GM12801 (cell line): Measurements from ENCODE around the gene AP2A2.

Source experiments
- TF ChIP-seq, protein P1 (sequence below): IDR thresholded peaks from one replicate; pipeline ENCODE4 v1.5.1; 2011; ENCODE audit warnings: control low read depth; ENCODE audit not compliant: insufficient read length; ENCODE audit errors: extremely low read depth

The AP2A2 gene

DNA sequence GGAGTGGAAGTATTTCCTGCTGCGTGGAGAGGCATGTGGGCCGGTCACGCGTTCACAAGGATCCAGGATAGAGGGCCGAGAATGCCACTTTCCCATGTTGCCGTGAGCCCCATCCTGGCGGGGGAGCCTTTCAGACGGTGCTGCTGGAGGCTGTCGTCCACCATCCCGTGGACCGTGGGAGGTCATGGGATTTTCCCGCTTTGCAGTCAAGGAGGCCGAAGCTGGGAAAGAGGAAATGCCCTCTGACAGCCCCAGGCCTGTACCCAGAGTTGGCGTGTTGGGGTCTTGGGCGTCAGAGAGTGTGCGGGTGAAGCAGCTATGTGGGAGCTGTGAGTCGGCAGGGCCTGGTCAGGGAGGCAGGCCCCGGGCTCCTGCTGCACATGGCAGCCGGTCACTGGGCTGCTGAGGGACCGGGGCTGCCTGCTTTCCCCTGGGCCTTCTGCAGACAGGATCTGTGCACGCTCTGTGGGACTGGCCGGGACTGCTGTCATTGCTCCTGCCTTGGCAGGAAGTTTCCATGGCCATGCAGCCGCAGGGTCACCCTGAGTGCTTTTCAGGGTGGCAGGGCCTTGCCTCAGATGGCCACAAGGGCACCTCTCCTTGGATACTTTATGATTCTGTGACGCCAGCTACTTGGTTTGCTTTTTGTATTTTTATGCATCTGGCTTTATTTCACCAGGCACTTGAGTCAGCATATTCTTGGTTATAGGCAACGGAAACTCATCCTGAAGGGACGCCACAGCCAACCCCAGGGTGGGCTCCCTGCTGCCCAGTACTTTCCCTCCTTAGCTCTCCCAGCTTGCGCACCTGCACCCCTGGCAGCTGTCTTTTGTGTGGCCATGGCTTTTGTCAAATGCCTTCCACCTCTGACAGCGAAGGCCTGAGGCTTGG, 52.4 kb downstream of the AP2A2 start:
- TF ChIP-seq, protein P1, sequence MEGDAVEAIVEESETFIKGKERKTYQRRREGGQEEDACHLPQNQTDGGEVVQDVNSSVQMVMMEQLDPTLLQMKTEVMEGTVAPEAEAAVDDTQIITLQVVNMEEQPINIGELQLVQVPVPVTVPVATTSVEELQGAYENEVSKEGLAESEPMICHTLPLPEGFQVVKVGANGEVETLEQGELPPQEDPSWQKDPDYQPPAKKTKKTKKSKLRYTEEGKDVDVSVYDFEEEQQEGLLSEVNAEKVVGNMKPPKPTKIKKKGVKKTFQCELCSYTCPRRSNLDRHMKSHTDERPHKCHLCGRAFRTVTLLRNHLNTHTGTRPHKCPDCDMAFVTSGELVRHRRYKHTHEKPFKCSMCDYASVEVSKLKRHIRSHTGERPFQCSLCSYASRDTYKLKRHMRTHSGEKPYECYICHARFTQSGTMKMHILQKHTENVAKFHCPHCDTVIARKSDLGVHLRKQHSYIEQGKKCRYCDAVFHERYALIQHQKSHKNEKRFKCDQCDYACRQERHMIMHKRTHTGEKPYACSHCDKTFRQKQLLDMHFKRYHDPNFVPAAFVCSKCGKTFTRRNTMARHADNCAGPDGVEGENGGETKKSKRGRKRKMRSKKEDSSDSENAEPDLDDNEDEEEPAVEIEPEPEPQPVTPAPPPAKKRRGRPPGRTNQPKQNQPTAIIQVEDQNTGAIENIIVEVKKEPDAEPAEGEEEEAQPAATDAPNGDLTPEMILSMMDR, result no peak

DNA sequence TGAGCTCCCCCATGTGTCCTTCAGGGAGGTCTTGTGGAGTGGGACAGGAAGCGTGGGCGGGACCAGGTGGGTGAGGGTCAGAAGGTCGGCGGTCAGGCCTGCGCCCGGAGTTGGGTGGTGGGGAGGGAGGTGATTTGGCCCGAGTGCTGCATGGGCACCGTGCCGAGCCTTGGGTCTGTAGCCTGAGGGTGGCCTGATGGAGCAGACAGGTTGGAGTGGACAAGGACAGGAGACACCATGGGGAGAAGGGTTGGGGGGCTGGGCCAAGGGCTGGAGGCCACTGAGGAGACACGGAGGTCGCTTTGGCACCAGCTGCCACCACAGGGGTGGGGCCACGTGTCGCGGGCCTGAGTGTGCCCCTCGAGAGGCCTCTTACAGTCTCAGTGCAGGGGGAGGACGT, 53.1 kb downstream of the AP2A2 start:
- TF ChIP-seq, protein P1, result no peak

DNA sequence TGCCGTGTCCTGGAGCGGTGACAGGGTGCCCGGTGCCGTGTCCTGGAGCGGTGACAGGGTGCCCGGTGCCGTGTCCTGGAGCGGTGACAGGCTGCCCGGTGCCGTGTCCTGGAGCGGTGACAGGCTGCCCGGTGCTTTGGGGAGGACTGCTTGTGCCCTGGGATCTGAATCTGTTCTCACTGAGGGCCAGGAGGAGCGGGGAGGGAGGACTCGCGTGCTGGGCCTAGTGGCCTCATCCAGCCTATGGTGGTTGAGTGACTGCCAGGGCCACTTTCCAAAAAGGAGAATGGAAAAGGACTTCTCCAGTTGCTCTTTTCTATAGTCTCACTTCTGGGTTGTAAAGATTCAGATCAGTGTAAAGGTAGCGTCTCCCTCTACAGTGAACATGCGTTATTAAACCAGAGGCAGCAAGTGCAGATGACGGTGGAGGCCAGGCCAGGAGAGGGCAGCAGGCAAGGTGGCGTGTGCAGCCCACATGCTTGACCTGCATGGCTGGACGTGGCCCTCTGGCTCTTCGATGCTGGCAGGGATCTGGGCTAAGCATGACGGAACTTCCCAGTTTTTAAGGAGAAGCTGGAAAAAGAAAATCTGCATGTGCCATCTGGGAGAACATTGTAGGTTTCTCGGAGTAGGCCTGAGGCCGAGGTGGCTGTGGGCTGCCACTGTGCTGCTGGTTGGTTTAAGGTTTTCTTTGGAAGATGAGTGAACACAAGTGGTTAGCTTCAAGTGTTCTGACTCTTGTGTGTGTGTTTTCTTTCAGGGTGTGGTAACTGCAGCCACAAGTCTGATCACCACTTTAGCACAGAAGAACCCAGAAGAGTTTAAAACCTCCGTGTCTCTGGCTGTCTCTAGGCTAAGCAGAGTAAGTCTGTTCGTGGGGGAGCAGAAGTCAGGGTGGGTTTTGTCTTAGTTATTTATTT, 55.0 kb downstream of the AP2A2 start:
- TF ChIP-seq, protein P1, result no peak

DNA sequence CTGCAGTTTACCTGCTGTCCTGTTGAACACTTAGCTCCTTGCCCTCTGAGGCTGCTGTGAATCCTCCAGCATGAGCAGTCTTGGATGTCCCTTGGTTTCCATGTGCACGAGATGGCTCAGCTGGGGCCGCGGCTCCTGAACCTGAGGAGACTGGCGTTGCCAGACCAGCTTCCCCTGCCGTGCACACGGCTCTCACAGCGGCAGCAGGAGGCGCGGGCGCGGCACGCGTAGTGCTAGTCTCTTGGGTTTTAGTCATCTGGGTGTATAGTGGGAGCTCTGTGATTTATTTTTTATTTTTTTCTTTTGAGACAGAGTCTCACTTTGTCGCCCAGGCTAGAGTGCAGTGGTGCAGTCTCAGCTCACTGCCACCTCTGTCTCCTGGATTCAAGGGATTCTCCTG, 56.1 kb downstream of the AP2A2 start:
- TF ChIP-seq, protein P1, result no peak

DNA sequence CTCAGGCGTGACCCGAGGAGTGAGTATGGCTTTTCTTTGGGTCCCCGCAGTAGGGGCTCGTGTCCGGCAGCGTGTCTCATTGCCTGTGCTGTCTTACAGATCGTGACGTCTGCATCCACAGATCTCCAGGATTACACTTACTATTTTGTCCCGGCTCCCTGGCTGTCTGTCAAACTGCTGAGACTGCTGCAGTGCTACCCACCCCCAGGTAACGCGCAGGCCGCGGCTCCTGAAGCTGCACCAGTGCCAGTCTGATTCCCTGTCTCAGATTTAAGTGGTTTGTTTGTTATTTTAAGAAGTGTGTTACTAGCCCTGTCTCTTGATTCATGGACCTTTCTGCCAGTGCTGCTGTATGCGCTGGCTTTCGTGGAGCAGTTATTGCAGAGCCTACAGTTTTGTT, 58.9 kb downstream of the AP2A2 start:
- TF ChIP-seq, protein P1, result no peak

DNA sequence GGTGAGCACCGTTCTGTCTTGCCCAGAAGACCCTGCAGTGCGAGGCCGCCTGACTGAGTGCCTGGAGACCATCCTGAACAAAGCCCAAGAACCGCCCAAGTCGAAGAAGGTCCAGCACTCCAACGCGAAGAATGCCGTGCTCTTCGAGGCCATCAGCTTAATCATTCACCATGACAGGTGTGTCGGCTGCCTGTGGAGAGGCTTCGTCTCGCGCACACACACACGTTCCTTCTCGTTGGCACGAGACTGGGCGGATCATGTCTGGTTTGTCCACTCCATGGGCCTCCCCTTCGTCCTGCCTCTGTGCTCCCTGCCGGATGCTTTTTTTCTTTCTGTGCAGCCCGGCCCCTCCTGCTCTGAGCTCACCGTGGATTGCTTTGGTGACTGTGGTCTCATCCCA, 59.7 kb downstream of the AP2A2 start:
- TF ChIP-seq, protein P1, result no peak

DNA sequence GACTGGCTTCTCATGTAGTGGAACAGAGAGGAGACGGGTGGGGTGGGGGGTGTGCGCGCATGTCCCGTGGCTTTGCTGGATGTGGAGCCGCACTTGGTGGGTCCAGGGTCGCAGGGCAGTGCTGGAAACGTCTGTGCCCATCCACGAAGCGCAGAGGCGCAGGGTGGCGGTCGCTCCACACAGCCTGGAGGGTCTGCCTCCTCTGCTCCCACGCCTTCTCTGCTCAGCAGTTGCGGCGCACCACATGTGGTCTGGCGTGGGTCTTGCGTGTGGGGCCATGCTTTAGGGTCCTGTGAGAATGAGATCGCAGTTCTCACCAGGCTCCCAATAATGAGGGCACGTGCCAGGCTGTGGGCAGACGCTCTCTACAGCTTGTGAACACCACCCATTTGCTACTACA, 60.2 kb downstream of the AP2A2 start:
- TF ChIP-seq, protein P1, result no peak
